SU-DHL-6 (cell line): Measurements from ENCODE around the gene FAM171A1.

Experiments
- EZH2phosphoT487 ChIP-seq: fragments of 200-600 bp; sonication (generic), shearing (Covaris generic); conservative IDR thresholded peaks from 2 replicates; pipeline ENCODE4 v1.6.1; 2018; ENCODE audit warnings: mild to moderate bottlenecking, antibody characterized with exemption, low read length, moderate library complexity, mixed read lengths
- TF ChIP-seq, protein P1 (sequence below): fragments of 200-600 bp; sonication (generic); IDR thresholded peaks from one replicate; pipeline ENCODE4 v1.5.1; 2017; ENCODE audit warnings: antibody characterized with exemption, mild to moderate bottlenecking, low read length, moderate library complexity; ENCODE audit not compliant: insufficient read depth, poor library complexity, severe bottlenecking

- TF ChIP-seq, protein P1, sequence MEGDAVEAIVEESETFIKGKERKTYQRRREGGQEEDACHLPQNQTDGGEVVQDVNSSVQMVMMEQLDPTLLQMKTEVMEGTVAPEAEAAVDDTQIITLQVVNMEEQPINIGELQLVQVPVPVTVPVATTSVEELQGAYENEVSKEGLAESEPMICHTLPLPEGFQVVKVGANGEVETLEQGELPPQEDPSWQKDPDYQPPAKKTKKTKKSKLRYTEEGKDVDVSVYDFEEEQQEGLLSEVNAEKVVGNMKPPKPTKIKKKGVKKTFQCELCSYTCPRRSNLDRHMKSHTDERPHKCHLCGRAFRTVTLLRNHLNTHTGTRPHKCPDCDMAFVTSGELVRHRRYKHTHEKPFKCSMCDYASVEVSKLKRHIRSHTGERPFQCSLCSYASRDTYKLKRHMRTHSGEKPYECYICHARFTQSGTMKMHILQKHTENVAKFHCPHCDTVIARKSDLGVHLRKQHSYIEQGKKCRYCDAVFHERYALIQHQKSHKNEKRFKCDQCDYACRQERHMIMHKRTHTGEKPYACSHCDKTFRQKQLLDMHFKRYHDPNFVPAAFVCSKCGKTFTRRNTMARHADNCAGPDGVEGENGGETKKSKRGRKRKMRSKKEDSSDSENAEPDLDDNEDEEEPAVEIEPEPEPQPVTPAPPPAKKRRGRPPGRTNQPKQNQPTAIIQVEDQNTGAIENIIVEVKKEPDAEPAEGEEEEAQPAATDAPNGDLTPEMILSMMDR = no peak
- no peak for TF ChIP-seq EZH2phosphoT487
These were observed 64.3 kb downstream of the FAM171A1 start for GRCh38 chr10:15306735-15307280.
